Measurements from ENCODE around the gene ELOVL1. TPM values are rescaled to one million over a fixed set of nuclear protein-coding genes. Genes with fewer than 3 reads are reported as not detected.

The ELOVL1 gene
- total RNA-seq, 1 donor from 2014 or later: 76.8 TPM

GRCh38 chr1:43344267-43344850 lies 23.5 kb downstream of the ELOVL1 start:
- intact Hi-C loops (cut with micrococcal nuclease): no loop called here
- H3K27ac Mint-ChIP-seq: no peak overlapping the region
- no peak for DNase-seq
- no peaks in the 10 kb centered on the region for H3K9me3 Mint-ChIP-seq
- no peaks in the 10 kb centered on the region for H3K36me3 Mint-ChIP-seq (ENCODE audit: low read depth)
- H3K4me1 Mint-ChIP-seq: peaks cover 14% of the 10 kb centered on the region
- no peak overlapping the region for H3K4me3 Mint-ChIP-seq
- H3K27me3 Mint-ChIP-seq: peaks cover 9% of the 10 kb centered on the region

- Mint-ChIP-seq H3K4me3 (no peak overlapping the region), H3K27ac (no peak overlapping the region), H3K27me3 (peaks cover 8% of the 10 kb centered on the region), H3K36me3 (ENCODE audit: low read depth) (no peaks in the 10 kb centered on the region), H3K9me3 (no peaks in the 10 kb centered on the region), H3K4me1 (peaks cover 8% of the 10 kb centered on the region)
- DNase-seq: no peak
- intact Hi-C loops (cut with micrococcal nuclease): no loop called here
Measured at GRCh38 chr1:43340559-43340958, 27.3 kb downstream of the ELOVL1 start.

- Mint-ChIP-seq H3K27me3 (peaks cover 8% of the 10 kb centered on the region), H3K9me3 (no peaks in the 10 kb centered on the region), H3K27ac (no peak overlapping the region), H3K4me1 (peaks cover 8% of the 10 kb centered on the region), H3K4me3 (no peak overlapping the region), H3K36me3 (ENCODE audit: low read depth) (no peaks in the 10 kb centered on the region)
- intact Hi-C loops (cut with micrococcal nuclease): loop anchor here (10.0 kb wide), 1 partner anchor 495 kb away; the partner anchor contains the start of gene ZNF691
- no peak for DNase-seq
Measured at GRCh38 chr1:43339584-43340232, 28.1 kb downstream of the ELOVL1 start.

GRCh38 chr1:43338001-43338400 lies 29.8 kb downstream of the ELOVL1 start:
- no peaks in the 10 kb centered on the region for H3K4me1 Mint-ChIP-seq
- peaks cover 8% of the 10 kb centered on the region for H3K27me3 Mint-ChIP-seq
- no peak for DNase-seq
- H3K36me3 Mint-ChIP-seq (ENCODE audit: low read depth): no peaks in the 10 kb centered on the region
- H3K27ac Mint-ChIP-seq: no peak overlapping the region
- no peak overlapping the region for H3K4me3 Mint-ChIP-seq
- no peaks in the 10 kb centered on the region for H3K9me3 Mint-ChIP-seq
- intact Hi-C loops (cut with micrococcal nuclease): loop anchor here (10.0 kb wide), 1 partner anchor 493 kb away; the partner anchor contains the start of gene ZNF691

GRCh38 chr1:43337588-43337987 lies 30.2 kb downstream of the ELOVL1 start, which contains the start of gene MPL:
MPL (plus strand) TSS chr1:43337818; CDS start chr1:43337849, 31 bp downstream.
- no peak within 1 kb of the TSS for H3K27ac Mint-ChIP-seq
- no peaks in the 10 kb centered on the region for H3K36me3 Mint-ChIP-seq (ENCODE audit: low read depth)
- H3K9me3 Mint-ChIP-seq: no peaks in the 10 kb centered on the region
- H3K4me1 Mint-ChIP-seq: no peaks in the 10 kb centered on the region
- intact Hi-C loops (cut with micrococcal nuclease): loop anchor here (10.0 kb wide), 1 partner anchor 493 kb away; the partner anchor contains the start of gene ZNF691
- peaks cover 8% of the 10 kb centered on the region for H3K27me3 Mint-ChIP-seq
- no peak within 1 kb of the TSS for H3K4me3 Mint-ChIP-seq
- no peak for DNase-seq

- Mint-ChIP-seq H3K27me3 (no peaks in the 10 kb centered on the region), H3K27ac (peak overlapping the region; percentile 8), H3K4me1 (peaks cover 13% of the 10 kb centered on the region), H3K36me3 (ENCODE audit: low read depth) (no peaks in the 10 kb centered on the region), H3K4me3 (no peak overlapping the region), H3K9me3 (peaks cover 3% of the 10 kb centered on the region)
- no peak for DNase-seq
- intact Hi-C loops (cut with micrococcal nuclease): loop anchor here (5.0 to 10.0 kb wide), 2 partner anchors 37 to 490 kb away; partner anchors contain the start of gene ZNF691
Measured at GRCh38 chr1:43334453-43335205, 33.2 kb downstream of the ELOVL1 start.

GRCh38 chr1:43331688-43332087 lies 36.1 kb downstream of the ELOVL1 start:
- intact Hi-C loops (cut with micrococcal nuclease): loop anchor here (5.0 to 10.0 kb wide), 2 partner anchors 34 to 487 kb away; partner anchors contain the start of gene ZNF691
- no peaks in the 10 kb centered on the region for H3K27me3 Mint-ChIP-seq
- no peak overlapping the region for H3K4me3 Mint-ChIP-seq
- peaks cover 23% of the 10 kb centered on the region for H3K4me1 Mint-ChIP-seq
- DNase-seq: no peak
- H3K9me3 Mint-ChIP-seq: peaks cover 8% of the 10 kb centered on the region
- H3K27ac Mint-ChIP-seq: peak overlapping the region; percentile 22
- no peaks in the 10 kb centered on the region for H3K36me3 Mint-ChIP-seq (ENCODE audit: low read depth)

GRCh38 chr1:43329995-43330751 lies 37.6 kb downstream of the ELOVL1 start:
- peak; percentile 78 for DNase-seq
- peak overlapping the region; percentile 38 for H3K4me3 Mint-ChIP-seq
- H3K9me3 Mint-ChIP-seq: peaks cover 13% of the 10 kb centered on the region
- H3K27me3 Mint-ChIP-seq: no peaks in the 10 kb centered on the region
- intact Hi-C loops (cut with micrococcal nuclease): loop anchor here (1.0 to 10.0 kb wide), 3 partner anchors 33 to 485 kb away; partner anchors contain the start of genes ELOVL1 and ZNF691
- peaks cover 1% of the 10 kb centered on the region for H3K36me3 Mint-ChIP-seq (ENCODE audit: low read depth)
- H3K27ac Mint-ChIP-seq: peak overlapping the region; percentile 84
- peaks cover 23% of the 10 kb centered on the region for H3K4me1 Mint-ChIP-seq

- H3K9me3 Mint-ChIP-seq: peaks cover 19% of the 10 kb centered on the region
- H3K4me1 Mint-ChIP-seq: peaks cover 28% of the 10 kb centered on the region
- no peaks in the 10 kb centered on the region for H3K27me3 Mint-ChIP-seq
- H3K36me3 Mint-ChIP-seq (ENCODE audit: low read depth): peaks cover 1% of the 10 kb centered on the region
- H3K27ac Mint-ChIP-seq: no peak overlapping the region
- intact Hi-C loops (cut with micrococcal nuclease): no loop called here
- no peak overlapping the region for H3K4me3 Mint-ChIP-seq
- DNase-seq: no peak
Measured at GRCh38 chr1:43327549-43328292, 40.1 kb downstream of the ELOVL1 start.

GRCh38 chr1:43325381-43325780 lies 42.4 kb downstream of the ELOVL1 start:
- no peak for DNase-seq
- intact Hi-C loops (cut with micrococcal nuclease): no loop called here
- H3K4me1 Mint-ChIP-seq: peaks cover 22% of the 10 kb centered on the region
- H3K36me3 Mint-ChIP-seq (ENCODE audit: low read depth): peaks cover 1% of the 10 kb centered on the region
- H3K9me3 Mint-ChIP-seq: peaks cover 19% of the 10 kb centered on the region
- no peak overlapping the region for H3K4me3 Mint-ChIP-seq
- no peak overlapping the region for H3K27ac Mint-ChIP-seq
- H3K27me3 Mint-ChIP-seq: no peaks in the 10 kb centered on the region

- H3K9me3 Mint-ChIP-seq: peaks cover 17% of the 10 kb centered on the region
- H3K27ac Mint-ChIP-seq: no peak overlapping the region
- no peaks in the 10 kb centered on the region for H3K27me3 Mint-ChIP-seq
- H3K4me1 Mint-ChIP-seq: peaks cover 17% of the 10 kb centered on the region
- peaks cover 1% of the 10 kb centered on the region for H3K36me3 Mint-ChIP-seq (ENCODE audit: low read depth)
- no peak overlapping the region for H3K4me3 Mint-ChIP-seq
- intact Hi-C loops (cut with micrococcal nuclease): no loop called here
- no peak for DNase-seq
Measured at GRCh38 chr1:43324810-43325209, 43.0 kb downstream of the ELOVL1 start.

- no peak for DNase-seq
- Mint-ChIP-seq H3K4me3 (no peak overlapping the region), H3K9me3 (peaks cover 11% of the 10 kb centered on the region), H3K36me3 (ENCODE audit: low read depth) (peaks cover 1% of the 10 kb centered on the region), H3K27me3 (no peaks in the 10 kb centered on the region), H3K4me1 (peaks cover 18% of the 10 kb centered on the region), H3K27ac (no peak overlapping the region)
- intact Hi-C loops (cut with micrococcal nuclease): no loop called here
Measured at GRCh38 chr1:43322506-43322905, 45.3 kb downstream of the ELOVL1 start.

Measured in activated CD4-positive, alpha-beta T cell treated with anti-CD3 and anti-CD28 coated beads, Interleukin-2, amount 10 ng/mL, durations not matched to agents 24 days and 14 days (primary cell).